HUDEP-2 (cell line): ENCODE data around the gene ZMIZ1.
"Not testable (repeated sequence)": the region's sequence is repeated elsewhere in the genome, so short reads cannot be mapped to it uniquely, and the experiment has no call there.

Experiments
- DNase-seq, 76 experiments: peaks; one replicate each; lab custom pipeline; 2025; ENCODE audit not compliant: unreplicated experiment in 76 of 76; lab: John Stamatoyannopoulos, UW

The ZMIZ1 gene

DNA sequence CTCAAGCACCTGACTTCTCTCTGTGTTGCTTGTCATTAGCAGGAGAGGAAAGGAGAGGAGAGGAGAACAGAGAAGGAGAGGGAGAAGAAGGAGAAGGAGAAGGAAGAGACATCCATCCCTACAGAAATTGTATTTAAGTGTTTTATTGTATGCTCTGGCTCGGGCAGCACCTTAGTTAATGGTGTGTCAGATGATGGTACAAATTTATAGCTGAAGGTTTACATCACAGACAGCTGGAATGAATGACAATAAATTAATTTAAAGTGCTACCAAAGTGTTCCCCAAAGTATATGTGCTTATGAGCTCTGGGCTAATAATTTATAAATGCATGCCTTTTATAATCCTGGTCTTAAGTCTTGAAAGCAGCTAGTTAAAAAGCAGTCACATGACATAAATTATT is 38.1 kb upstream of the ZMIZ1 start:
- no peak for DNase-seq

- no peak for DNase-seq
Measured at GRCh38 chr10:79031723-79032122, 37.0 kb upstream of the ZMIZ1 start.

DNA sequence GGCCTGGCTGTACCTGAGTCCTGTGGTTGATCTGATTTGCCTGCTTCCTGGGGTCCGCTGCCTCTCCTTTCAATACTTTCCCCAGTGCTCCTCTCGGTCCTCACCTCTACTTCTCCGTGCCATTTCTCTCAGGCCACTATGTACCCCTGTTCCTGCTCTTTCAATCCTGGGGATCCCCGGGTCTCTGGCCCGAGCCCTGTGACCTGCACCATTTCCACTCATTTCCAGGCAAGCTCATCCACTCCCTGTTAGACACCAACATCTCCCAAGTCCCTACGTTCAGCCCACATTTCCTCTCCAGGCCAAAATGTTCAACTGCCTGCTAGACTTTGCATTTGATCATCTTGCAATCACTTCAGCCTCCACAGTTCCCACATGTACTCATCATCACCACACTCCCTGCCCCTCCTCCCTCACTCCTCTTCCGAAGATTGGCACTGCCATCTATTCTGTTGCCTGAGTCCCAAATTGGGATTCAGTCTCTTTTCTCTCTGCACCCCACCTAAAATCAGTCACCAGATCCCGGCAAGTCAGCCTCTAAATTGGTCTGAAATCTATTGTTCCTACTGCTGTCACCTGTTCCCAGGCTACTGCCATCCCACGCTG is 34.4 kb upstream of the ZMIZ1 start:
- no peak for DNase-seq

DNA sequence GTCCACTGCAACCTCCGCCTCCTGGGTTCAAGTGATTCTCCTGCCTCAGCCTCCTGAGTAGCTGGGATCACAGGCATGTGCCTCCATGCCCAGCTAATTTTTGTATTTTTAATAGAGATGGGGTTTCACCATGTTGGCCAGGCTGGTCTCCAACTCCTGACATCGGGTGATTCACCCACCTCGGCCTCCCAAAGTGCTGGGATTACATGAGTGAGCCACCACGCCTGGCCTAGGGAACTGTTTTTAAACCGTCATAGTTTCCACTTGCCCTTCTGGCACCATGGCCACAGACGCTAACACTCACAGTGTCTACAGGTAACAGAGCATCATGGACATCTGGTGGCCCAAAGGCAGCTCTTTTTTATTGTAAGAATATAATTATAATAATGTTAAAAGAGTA is 32.4 kb upstream of the ZMIZ1 start:
- DNase-seq = not testable (repeated sequence)

- DNase-seq = no peak
Measured at GRCh38 chr10:79038104-79038840, 30.5 kb upstream of the ZMIZ1 start.

DNA sequence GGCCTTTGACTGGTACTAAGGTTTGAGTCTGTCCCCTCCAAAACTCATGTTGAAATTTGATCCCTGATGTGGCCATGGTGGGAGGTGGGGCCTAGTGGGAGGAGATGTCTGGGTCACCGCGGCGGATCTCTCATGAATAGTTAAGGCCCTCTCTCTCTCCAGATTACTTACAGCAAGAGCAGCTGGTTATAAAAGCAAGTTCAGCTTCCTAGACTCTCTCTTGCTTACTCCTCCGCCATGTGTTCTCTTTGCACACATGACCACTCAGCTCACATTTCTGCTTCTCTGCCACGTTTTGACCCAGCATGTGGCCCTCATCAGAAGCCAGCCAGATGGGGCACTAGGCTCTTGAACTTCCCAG is 29.9 kb upstream of the ZMIZ1 start:
- DNase-seq = no peak

GRCh38 chr10:79042639-79043411 is 25.9 kb upstream of the ZMIZ1 start:
- DNase-seq = no peak

GRCh38 chr10:79044036-79044632 is 24.6 kb upstream of the ZMIZ1 start:
- no peak for DNase-seq

GRCh38 chr10:79044846-79045245 is 23.9 kb upstream of the ZMIZ1 start:
- DNase-seq = no peak

DNA sequence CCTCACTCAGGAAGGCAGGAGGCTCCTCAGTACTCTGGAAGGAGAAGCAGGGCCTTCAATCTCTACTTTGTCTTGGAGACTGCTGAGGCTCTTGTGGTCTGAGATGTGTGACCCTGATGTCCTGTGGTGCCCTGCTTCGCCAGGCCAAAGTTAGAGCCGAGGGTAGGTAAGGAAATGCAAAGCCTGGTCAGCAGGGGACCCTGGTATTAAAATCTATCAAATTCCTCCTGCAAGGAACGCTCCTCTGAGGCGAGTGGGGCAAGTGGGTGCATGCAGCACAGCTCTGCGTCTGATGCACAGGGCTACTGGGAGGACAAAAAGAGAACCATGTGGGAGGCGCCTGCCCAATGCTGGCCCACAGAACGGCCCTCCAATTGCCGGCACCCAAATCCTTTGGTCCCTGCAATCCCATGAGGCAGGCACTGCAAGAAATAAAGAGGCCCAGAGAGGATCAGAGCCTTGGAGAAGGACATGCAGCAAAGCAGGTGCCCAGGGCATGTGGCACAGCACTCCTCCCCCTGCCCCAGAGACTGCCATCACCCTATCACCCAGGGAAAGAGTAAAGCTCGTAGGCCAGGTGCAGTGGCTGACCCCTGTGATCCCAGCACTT is 23.1 kb upstream of the ZMIZ1 start:
- DNase-seq = no peak

GRCh38 chr10:79046326-79046725 is 22.4 kb upstream of the ZMIZ1 start:
- no peak for DNase-seq

- DNase-seq = peak in 2 of 76 experiments; percentile 29 to 36
Measured at GRCh38 chr10:79046741-79047583, 21.8 kb upstream of the ZMIZ1 start.

GRCh38 chr10:79047584-79047874 is 21.2 kb upstream of the ZMIZ1 start:
- peak in 2 of 76 experiments; percentile 23 to 50 for DNase-seq

DNA sequence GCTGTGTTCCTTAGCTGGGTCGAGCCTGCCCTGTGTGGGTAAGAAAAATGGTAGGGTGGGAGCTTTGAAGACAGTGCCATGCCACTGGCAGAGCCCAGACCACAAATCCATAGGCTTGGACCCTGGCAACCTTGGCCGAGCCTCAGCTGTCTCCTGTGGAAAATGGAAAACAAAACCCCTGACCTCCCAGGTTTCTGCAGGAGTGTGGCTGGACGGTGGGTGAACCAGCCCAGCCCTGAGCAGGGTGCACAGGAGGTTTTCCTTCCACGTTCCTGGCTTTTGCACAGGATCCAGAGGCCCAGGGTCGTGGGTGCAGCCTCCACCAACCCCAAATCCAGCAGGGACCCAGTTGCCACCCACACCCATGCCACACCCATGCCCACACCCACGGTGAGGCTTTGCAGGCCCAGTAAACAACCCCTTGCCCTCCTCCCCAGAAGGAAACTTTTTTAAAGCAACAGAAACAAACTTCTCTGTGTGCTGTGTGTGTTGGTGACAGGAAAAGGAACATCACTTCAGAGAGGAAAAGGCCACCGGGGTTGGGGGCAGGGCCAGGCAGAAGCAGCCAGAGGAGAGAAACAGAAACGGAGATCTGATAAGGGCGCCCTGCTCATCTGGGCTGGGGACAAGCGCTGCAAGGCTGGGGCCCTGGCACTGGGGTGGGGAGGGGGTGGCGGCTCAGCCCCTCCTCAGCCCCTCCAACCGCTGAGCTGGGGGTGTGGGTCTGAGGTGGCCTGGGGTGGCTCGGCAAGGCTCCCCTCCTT is 20.7 kb upstream of the ZMIZ1 start:
- DNase-seq = peak in 74 of 76 experiments; percentile 9 to 86 (median 63)

DNA sequence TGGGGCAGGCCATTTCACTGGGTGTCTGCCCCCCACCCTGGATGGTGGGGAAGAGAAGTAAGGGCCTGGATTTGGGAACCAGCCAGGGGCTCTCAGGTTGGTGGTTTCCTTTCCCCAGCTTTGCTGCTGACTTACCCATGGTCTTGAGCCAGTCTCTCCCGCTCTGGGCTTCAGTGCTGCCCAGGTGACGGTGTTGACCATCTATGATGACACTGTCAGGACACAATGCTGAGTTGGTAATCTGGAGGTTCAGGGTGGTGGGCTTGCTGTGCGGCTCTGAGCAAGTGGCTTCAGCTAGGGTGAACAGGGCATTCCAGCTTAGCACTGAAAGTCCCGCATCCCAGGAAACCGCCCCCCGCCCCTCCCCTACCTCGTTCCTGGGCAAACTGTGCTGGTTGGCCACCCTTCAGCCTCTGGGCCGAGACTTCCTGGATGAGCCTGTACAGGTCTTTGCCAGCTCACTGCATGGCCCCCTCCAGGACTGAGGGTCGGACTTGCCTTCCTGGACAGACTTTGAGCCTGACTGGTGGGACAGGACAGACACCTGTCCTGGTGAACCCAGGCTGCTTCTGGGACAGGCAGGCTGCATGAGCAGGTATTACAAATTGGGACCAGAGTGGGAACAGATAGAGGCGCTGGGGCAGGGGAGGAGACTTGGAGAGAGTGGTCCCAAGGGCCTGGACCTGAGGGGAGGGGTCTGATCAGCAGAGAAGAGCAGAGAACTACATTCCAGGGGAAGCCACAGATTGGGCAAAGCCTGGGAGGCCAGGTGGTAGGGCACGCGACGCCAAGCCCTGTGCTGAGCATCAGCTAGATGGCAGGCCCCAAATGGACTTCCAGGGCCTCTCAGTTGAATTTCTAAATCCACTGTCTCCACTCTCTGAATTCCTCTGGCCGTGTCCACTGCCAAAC is 19.9 kb upstream of the ZMIZ1 start:
- DNase-seq = peak in 2 of 76 experiments; percentile 38 to 66

DNA sequence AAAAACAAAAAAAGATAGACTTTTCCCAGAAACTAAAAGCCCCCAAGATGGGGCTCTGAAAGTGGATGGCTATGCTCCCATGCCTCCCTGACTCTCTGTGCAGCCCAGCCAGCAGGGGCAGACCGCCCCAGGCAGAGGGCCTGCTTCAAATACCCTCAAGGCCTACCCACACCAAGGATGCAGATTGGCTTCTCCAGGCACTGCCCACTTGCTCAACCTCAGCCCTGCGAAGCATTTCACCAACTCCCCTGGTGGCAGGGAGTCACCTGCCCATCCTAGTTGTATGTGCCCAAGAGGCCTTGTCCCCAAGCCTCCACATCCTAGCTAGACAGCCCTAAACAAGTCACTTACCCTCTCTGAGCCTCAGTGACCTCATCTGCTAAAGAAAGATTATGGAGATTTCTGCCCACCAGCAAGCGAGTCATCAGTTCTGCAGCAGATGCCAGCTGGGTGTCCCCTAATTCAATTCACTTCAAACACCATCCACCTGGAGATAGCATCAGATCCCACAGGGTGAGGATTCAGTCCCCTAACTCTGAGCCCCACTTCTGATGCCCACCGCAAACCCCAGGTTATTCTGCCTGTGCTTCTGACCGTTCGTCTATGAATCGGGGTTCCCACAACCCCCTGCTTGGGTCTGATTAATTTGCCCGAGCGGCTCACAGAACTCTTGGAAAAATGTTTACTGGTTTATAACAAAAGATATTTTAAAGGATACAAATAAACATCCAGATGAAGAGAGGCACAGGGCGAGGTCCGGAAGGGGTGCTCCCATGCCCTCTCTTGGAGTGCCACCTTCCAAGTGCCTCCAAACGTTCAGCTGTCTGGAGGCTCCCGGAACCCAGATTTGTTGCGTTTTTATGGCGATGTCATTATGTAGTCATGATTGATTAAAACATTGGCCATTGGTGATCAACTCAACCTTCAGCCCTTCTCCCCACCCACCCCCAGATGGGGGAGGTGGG is 18.6 kb upstream of the ZMIZ1 start:
- peak in 18 of 76 experiments; percentile 2 to 57 (median 20) for DNase-seq

GRCh38 chr10:79050896-79051555 is 17.7 kb upstream of the ZMIZ1 start:
- DNase-seq = no peak
